Calu3 (cell line): ENCODE results near the gene NRIP1. TPM values are rescaled to one million over a fixed set of nuclear protein-coding genes. Genes with fewer than 3 reads are reported as not detected.

Source experiments
- BruUV-seq: library from RNA; stranded (reverse); fragments of 400-500 nt; replicated peaks from 2 replicates; lab custom pipeline; 2021; lab: Mats Ljungman, UMichigan
- CTCF ChIA-PET: fragments of 300-600 bp; sonication (Branson Sonifier 250); formaldehyde crosslinking; loops from one replicate; lab custom pipeline; 2022; ENCODE audit warnings: antibody characterized with exemption; lab: Charles Lee
- DNase-seq: peaks from one replicate; pipeline ENCODE4 v3.0.0; 2022
- H3K27ac Mint-ChIP-seq: one replicate; pipeline ENCODE4 v1.8.0; 2022; ENCODE audit warnings: mixed read lengths; ENCODE audit not compliant: unreplicated experiment
- H3K27me3 Mint-ChIP-seq: one replicate; pipeline ENCODE4 v1.8.0; 2022; ENCODE audit warnings: mixed read lengths; ENCODE audit not compliant: unreplicated experiment
- H3K36me3 Mint-ChIP-seq: one replicate; pipeline ENCODE4 v1.8.0; 2022; ENCODE audit warnings: mild to moderate bottlenecking, moderate library complexity, mixed read lengths; ENCODE audit not compliant: insufficient read depth, unreplicated experiment
- H3K4me1 Mint-ChIP-seq: one replicate; pipeline ENCODE4 v1.8.0; 2022; ENCODE audit warnings: mild to moderate bottlenecking, low read depth, mixed read lengths; ENCODE audit not compliant: unreplicated experiment
- H3K4me3 Mint-ChIP-seq: one replicate; pipeline ENCODE4 v1.8.0; 2022; ENCODE audit warnings: mild to moderate bottlenecking, low read depth, moderate library complexity, mixed read lengths; ENCODE audit not compliant: unreplicated experiment
- H3K9me3 Mint-ChIP-seq: one replicate; pipeline ENCODE4 v1.8.0; 2022; ENCODE audit warnings: low read depth, mixed read lengths; ENCODE audit not compliant: unreplicated experiment
- intact Hi-C: fragments of 100-400 bp; cut with micrococcal nuclease; formaldehyde crosslinking; loops from one replicate; pipeline ENCODE4 v1.10.0; 2022; ENCODE audit not compliant: unreplicated experiment
- total RNA-seq: library from RNA; stranded (reverse); gene quantifications from 2 replicates; pipeline ENCODE4 v1.2.3, GENCODE V29; 2022
- TF ChIP-seq, protein P1 (sequence below): fragments of 200-600 bp; IDR thresholded peaks from one replicate; pipeline ENCODE4 v1.8.0; 2022; ENCODE audit warnings: antibody characterized with exemption; ENCODE audit not compliant: unreplicated experiment

NRIP1 gene
- total RNA-seq, 1 experiment from 2014 or later: 58.7 TPM

DNA sequence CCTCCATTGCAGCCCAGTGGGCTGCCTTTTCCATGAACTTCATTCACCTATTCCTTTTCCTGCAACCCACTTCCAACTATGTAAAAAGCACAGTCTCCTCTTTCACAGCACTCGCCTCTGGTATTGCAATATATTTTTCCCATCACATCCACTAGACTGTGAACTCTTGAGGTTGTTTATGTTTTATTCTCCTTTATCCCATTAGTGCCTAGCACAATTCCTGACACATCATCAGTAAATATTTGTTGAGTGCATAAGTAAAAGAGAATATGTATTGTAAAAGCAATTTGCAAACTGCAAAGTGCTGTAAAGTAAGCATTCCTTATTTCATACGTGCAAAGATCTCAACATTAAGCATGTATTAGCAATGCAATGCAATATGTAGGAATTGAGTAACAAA is 27.9 kb upstream of the NRIP1 start:
- no peaks in the 10 kb centered on the region for H3K9me3 Mint-ChIP-seq
- CTCF ChIA-PET: no interaction called here
- intact Hi-C loops: no loop called here
- DNase-seq: no peak
- no peaks in the 10 kb centered on the region for H3K4me1 Mint-ChIP-seq
- H3K27me3 Mint-ChIP-seq: no peaks in the 10 kb centered on the region
- BruUV-seq: no TSS peak
- TF ChIP-seq, protein P1, sequence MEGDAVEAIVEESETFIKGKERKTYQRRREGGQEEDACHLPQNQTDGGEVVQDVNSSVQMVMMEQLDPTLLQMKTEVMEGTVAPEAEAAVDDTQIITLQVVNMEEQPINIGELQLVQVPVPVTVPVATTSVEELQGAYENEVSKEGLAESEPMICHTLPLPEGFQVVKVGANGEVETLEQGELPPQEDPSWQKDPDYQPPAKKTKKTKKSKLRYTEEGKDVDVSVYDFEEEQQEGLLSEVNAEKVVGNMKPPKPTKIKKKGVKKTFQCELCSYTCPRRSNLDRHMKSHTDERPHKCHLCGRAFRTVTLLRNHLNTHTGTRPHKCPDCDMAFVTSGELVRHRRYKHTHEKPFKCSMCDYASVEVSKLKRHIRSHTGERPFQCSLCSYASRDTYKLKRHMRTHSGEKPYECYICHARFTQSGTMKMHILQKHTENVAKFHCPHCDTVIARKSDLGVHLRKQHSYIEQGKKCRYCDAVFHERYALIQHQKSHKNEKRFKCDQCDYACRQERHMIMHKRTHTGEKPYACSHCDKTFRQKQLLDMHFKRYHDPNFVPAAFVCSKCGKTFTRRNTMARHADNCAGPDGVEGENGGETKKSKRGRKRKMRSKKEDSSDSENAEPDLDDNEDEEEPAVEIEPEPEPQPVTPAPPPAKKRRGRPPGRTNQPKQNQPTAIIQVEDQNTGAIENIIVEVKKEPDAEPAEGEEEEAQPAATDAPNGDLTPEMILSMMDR: no peak
- H3K27ac Mint-ChIP-seq: no peak overlapping the region
- no peaks in the 10 kb centered on the region for H3K36me3 Mint-ChIP-seq
- H3K4me3 Mint-ChIP-seq: no peak overlapping the region

DNA sequence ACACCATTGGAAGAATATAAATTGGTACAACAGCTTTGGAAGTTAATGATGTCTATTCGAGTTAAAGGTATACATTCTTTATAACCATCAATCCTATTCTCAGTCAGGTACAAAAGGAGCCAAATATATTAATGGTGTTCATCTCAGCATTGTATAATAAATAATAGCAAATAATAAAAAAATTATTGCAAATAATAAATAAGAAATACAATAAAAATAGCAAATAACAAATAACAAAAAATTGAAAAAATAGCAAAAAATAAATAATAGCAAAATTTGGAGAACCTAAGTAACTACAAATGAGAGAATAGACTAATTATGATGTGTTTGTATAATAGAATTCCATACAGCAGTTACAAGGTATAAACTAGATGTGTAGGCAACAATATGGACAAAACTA is 25.6 kb upstream of the NRIP1 start:
- TF ChIP-seq, protein P1: no peak
- Mint-ChIP-seq H3K27ac (no peak overlapping the region), H3K4me1 (no peaks in the 10 kb centered on the region), H3K27me3 (no peaks in the 10 kb centered on the region), H3K4me3 (no peak overlapping the region), H3K36me3 (no peaks in the 10 kb centered on the region), H3K9me3 (no peaks in the 10 kb centered on the region)
- no TSS peak for BruUV-seq
- intact Hi-C loops: no loop called here
- no peak for DNase-seq
- CTCF ChIA-PET: no interaction called here

DNA sequence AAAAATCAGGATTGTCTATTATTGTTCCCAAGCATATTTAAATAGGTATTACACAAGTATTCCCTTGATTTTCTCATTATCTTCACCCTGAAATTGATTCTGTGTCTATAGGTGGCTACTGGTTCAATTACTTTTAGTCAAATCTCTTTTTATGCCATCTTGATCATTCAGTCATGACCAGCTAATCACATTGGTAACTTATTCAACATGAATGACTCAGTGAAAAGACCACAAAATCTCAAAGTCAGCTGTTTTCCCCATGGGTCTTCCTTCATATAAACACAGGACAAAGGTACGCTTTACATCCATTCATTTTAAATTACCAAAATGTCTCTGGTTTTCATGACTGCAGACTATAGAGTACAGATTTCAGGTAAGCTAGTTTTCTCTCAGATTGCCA is 23.7 kb upstream of the NRIP1 start:
- TF ChIP-seq, protein P1: no peak
- BruUV-seq: no TSS peak
- H3K4me3 Mint-ChIP-seq: no peak overlapping the region
- DNase-seq: no peak
- no peaks in the 10 kb centered on the region for H3K36me3 Mint-ChIP-seq
- no peak overlapping the region for H3K27ac Mint-ChIP-seq
- H3K9me3 Mint-ChIP-seq: no peaks in the 10 kb centered on the region
- H3K27me3 Mint-ChIP-seq: no peaks in the 10 kb centered on the region
- intact Hi-C loops: no loop called here
- H3K4me1 Mint-ChIP-seq: no peaks in the 10 kb centered on the region
- CTCF ChIA-PET: no interaction called here

DNA sequence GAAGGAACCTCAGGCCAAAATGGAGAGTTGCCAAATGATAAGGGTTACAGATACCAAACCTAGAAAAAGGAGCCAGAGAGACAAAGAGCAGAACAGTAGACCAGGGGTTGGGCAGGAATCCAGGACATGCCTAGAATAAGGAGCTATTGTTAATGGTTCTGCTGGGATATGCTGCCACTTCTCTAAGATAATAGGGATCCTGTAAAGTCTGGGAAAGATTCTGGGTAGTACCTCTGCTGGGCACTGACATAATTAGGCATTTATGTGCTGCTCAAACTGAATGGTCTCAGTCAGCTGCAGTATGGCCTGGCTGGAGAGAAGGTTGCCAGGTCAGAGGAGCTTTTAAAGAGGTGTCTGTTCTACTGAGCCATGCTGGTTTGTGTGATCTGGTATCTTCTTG is 19.9 kb upstream of the NRIP1 start:
- Mint-ChIP-seq H3K27me3 (no peaks in the 10 kb centered on the region), H3K36me3 (no peaks in the 10 kb centered on the region), H3K4me3 (no peak overlapping the region), H3K27ac (no peak overlapping the region), H3K4me1 (no peaks in the 10 kb centered on the region), H3K9me3 (no peaks in the 10 kb centered on the region)
- DNase-seq: no peak
- CTCF ChIA-PET: no interaction called here
- intact Hi-C loops: no loop called here
- TF ChIP-seq, protein P1: no peak
- no TSS peak for BruUV-seq
